ENCODE data around the gene TMEM183A. TPM values are rescaled to one million over a fixed set of nuclear protein-coding genes. Genes with fewer than 3 reads are reported as not detected.
A peak's percentile ranks its signal among the peaks of the same experiment; 100 is the strongest.

The TMEM183A gene
- polyA plus RNA-seq, 1 of the 3 experiments (the other 2 are of a cell fraction) = 47.9 TPM

DNA sequence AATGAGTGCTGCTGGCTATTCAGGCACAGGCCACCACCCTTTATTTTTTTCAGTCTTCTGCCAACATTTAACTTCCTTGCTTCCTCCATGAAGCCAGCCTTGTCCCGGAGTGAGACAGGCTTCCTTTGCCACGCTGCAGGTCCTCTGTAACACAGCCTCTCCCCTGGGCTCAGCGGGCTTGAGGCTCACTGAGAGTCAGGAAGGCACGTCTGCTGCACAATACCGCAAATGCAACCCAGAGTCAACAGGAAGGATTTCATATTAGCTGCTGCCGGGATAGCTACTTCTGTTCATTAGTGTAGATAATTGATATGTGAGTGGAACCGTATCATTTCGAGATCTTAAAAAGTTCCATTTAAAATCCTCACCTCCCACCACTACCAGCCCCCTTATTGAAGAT lies 56.1 kb downstream of the TMEM183A start:
- peaks cover 0 to 15% of the 10 kb centered on the region in 2 experiments; a peak in 1 of 4 replicates for H3K4me1 ChIP-seq (ENCODE audit: control insufficient read depth in 1 of 2, insufficient read depth in 2 of 2, low read depth in 1 of 2, low read length in 1 of 2)
- no peaks in the 10 kb centered on the region for H3K9me3 ChIP-seq
- no peak overlapping the region for H3K27ac ChIP-seq (ENCODE audit: low read depth in 2 of 2, low read length in 1 of 2)
- H3K9ac ChIP-seq = no peak overlapping the region
- no peak overlapping the region for H3K4me2 ChIP-seq
- no peaks in the 10 kb centered on the region for H3K36me3 ChIP-seq (replicated peaks in 1 of 2; ENCODE audit: control insufficient read depth in 1 of 2, insufficient read depth in 2 of 2, low read length in 1 of 2)
- H3K9me2 ChIP-seq = no peaks in the 10 kb centered on the region
- ChIA-PET POLR2A (no interaction called here), CTCF (interaction anchor here (1.2 to 7.2 kb wide), 4 partner anchors 10 to 204 kb away, joined by 3 to 52 read pairs (median 8); no protein-coding TSS in a partner anchor)
- no peaks in the 10 kb centered on the region for H3F3A ChIP-seq (replicated peaks; ENCODE audit: insufficient read depth)
- H2AFZ ChIP-seq (ENCODE audit: low read depth) = no peak overlapping the region
- TF ChIP-seq EP300 (IDR thresholded peaks at IDR 0.05; ENCODE audit: borderline replicate concordance in 1 of 2, low read depth in 1 of 2, low read length in 1 of 2) = no peak
- 0 out of 2 replicates have a peak, but pooled peaks have one; percentile 11 for TF ChIP-seq GATA2 (CRISPR knock-in tag; IDR thresholded peaks at IDR 0.05)
- H4K20me1 ChIP-seq (ENCODE audit: insufficient read depth) = no peaks in the 10 kb centered on the region
- 77% methylated on average over 8 of the region's 8 CpGs for WGBS (ENCODE audit: low lambda C conversion rate)
- no peaks in the 10 kb centered on the region for H3K27me3 ChIP-seq (ENCODE audit: insufficient read depth)
- DNase-seq = peak; percentile 56
- no peaks in the 10 kb centered on the region for H3K79me2 ChIP-seq (ENCODE audit: insufficient read depth)
- H3K4me3 ChIP-seq (ENCODE audit: low read depth in 2 of 2, low read length in 1 of 2) = no peak overlapping the region

DNA sequence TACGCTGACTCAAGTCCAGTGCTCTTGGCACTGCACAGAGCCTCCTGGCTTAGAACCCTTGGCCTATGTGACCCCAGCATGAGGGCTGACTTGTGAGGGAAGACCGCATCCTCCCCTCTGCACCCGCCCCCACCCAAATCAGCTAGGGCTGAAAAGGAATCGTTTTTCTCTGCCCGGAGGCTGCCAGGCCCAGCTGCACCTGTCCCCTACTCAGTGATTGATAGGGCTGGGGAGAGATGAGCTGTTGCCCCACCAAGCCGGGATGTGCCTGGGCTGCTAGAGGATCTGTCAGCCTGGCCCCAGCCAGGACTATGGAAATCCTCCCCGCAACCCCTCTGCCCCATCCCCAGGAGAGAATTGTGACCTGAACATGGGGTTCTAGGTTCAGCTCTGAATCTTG lies 58.0 kb downstream of the TMEM183A start:
- WGBS (ENCODE audit: low lambda C conversion rate) = 66% methylated on average over 5 of the region's 7 CpGs
- no peak overlapping the region for H2AFZ ChIP-seq (ENCODE audit: low read depth)

More for the DNA sequence above, 58.0 kb downstream of the TMEM183A start:
- no peak for TF ChIP-seq USF2 (IDR thresholded peaks at IDR 0.05; ENCODE audit: borderline replicate concordance, low read depth, low read length)
- no peak for TF ChIP-seq SIN3A (IDR thresholded peaks at IDR 0.05; ENCODE audit: borderline replicate concordance, low read depth, low read length)
- TF ChIP-seq RAD21 (IDR thresholded peaks at IDR 0.05; ENCODE audit: low read length) = no peak
- TF ChIP-seq CHD2 (IDR thresholded peaks at IDR 0.05; ENCODE audit: low read length, partially characterized antibody) = no peak
- no peak for TF ChIP-seq CTCF (IDR thresholded peaks at IDR 0.05)
- TF ChIP-seq MEF2A (IDR thresholded peaks at IDR 0.05; ENCODE audit: borderline replicate concordance, low read depth) = no peak
- TF ChIP-seq POLR2AphosphoS5 (IDR thresholded peaks at IDR 0.05; ENCODE audit: low read depth, low read length) = no peak
- TF ChIP-seq ELF1 (IDR thresholded peaks at IDR 0.05) = no peak
- TF ChIP-seq SMC3 (IDR thresholded peaks at IDR 0.05; ENCODE audit: low read depth, low read length) = no peak
- no peak for TF ChIP-seq RFX5 (IDR thresholded peaks at IDR 0.05; ENCODE audit: low read length)
- TF ChIP-seq NFIC (IDR thresholded peaks at IDR 0.05; ENCODE audit: borderline replicate concordance) = no peak
- no peak for TF ChIP-seq YY1 (IDR thresholded peaks at IDR 0.05; ENCODE audit: low read depth)
- no peak for TF ChIP-seq EP300 (IDR thresholded peaks at IDR 0.05; ENCODE audit: borderline replicate concordance in 1 of 2, low read depth in 1 of 2, low read length in 1 of 2)
- TF ChIP-seq JUND (IDR thresholded peaks at IDR 0.05) = no peak
- Histone ChIP-seq H3K27ac (ENCODE audit: low read depth in 2 of 2, low read length in 1 of 2) (no peak overlapping the region), H3K4me2 (no peak overlapping the region), H4K20me1 (ENCODE audit: insufficient read depth) (no peaks in the 10 kb centered on the region), H3K4me3 (ENCODE audit: low read depth in 2 of 2, low read length in 1 of 2) (no peak overlapping the region), H3K36me3 (replicated peaks in 1 of 2; ENCODE audit: control insufficient read depth in 1 of 2, insufficient read depth in 2 of 2, low read length in 1 of 2) (no peaks in the 10 kb centered on the region), H3K9me3 (no peaks in the 10 kb centered on the region), H3K9me2 (no peaks in the 10 kb centered on the region), H3K79me2 (ENCODE audit: insufficient read depth) (no peaks in the 10 kb centered on the region), H3K9ac (no peak overlapping the region), H3K27me3 (ENCODE audit: insufficient read depth) (no peaks in the 10 kb centered on the region), H3K4me1 (ENCODE audit: control insufficient read depth in 1 of 2, insufficient read depth in 2 of 2, low read depth in 1 of 2, low read length in 1 of 2) (peaks cover 0 to 29% of the 10 kb centered on the region in 2 experiments; a peak in 2 of 4 replicates), H3F3A (replicated peaks; ENCODE audit: insufficient read depth) (no peaks in the 10 kb centered on the region)
- ChIA-PET POLR2A (interaction anchor here (1.0 to 1.7 kb wide), 2 partner anchors 13 to 21 kb away, joined by 3 to 4 read pairs; no protein-coding TSS in a partner anchor), CTCF (interaction anchor here (1.6 to 7.2 kb wide), 4 partner anchors 10 to 202 kb away, joined by 8 to 52 read pairs (median 11); no protein-coding TSS in a partner anchor)
- no peak for DNase-seq

All from SK-N-SH (cell line).